Measurements from ENCODE around the gene FIP1L1.

The FIP1L1 gene

GRCh38 chr4:53354012-53354722 lies 23.3 kb upstream of the FIP1L1 start:
- no peak for DNase-seq (ENCODE audit: low read depth)
- TF ChIP-seq CTCF (IDR thresholded peaks at IDR 0.05; ENCODE audit: control insufficient read depth, extremely low read depth, insufficient read depth), result no peak
- H3K4me3 ChIP-seq (ENCODE audit: low read depth, low read length), result no peak overlapping the region

GRCh38 chr4:53355930-53356521 lies 21.4 kb upstream of the FIP1L1 start:
- no peak overlapping the region for H3K4me3 ChIP-seq (ENCODE audit: low read depth, low read length)
- DNase-seq (ENCODE audit: low read depth), result no peak
- no peak for TF ChIP-seq CTCF (IDR thresholded peaks at IDR 0.05; ENCODE audit: control insufficient read depth, extremely low read depth, insufficient read depth)

GRCh38 chr4:53361451-53361850 lies 16.0 kb upstream of the FIP1L1 start:
- no peak for TF ChIP-seq CTCF (IDR thresholded peaks at IDR 0.05; ENCODE audit: control insufficient read depth, extremely low read depth, insufficient read depth)
- DNase-seq (ENCODE audit: low read depth), result no peak
- H3K4me3 ChIP-seq (ENCODE audit: low read depth, low read length), result no peak overlapping the region

- no peak for DNase-seq (ENCODE audit: low read depth)
- no peak for TF ChIP-seq CTCF (IDR thresholded peaks at IDR 0.05; ENCODE audit: control insufficient read depth, extremely low read depth, insufficient read depth)
- H3K4me3 ChIP-seq (ENCODE audit: low read depth, low read length), result no peak overlapping the region
Observed at GRCh38 chr4:53362093-53362492, 15.3 kb upstream of the FIP1L1 start.

GRCh38 chr4:53364624-53365023 lies 12.8 kb upstream of the FIP1L1 start:
- H3K4me3 ChIP-seq (ENCODE audit: low read depth, low read length), result peak overlapping the region; percentile 99
- TF ChIP-seq CTCF (IDR thresholded peaks at IDR 0.05; ENCODE audit: control insufficient read depth, extremely low read depth, insufficient read depth), result no peak
- DNase-seq (ENCODE audit: low read depth), result no peak

- no peak for TF ChIP-seq CTCF (IDR thresholded peaks at IDR 0.05; ENCODE audit: control insufficient read depth, extremely low read depth, insufficient read depth)
- H3K4me3 ChIP-seq (ENCODE audit: low read depth, low read length), result peak overlapping the region; percentile 99
- DNase-seq (ENCODE audit: low read depth), result no peak
Observed at GRCh38 chr4:53365121-53365485, 12.3 kb upstream of the FIP1L1 start.
